Astrocyte (in vitro differentiated cells and primary cell): ENCODE data around the gene RASGRP1. TPM values are rescaled to one million over a fixed set of nuclear protein-coding genes. Genes with fewer than 3 reads are reported as not detected.

ENCODE experiments used
- DNase-seq: peaks from one replicate; pipeline ENCODE4 v3.0.0-alpha.2; 2010; ENCODE audit warnings: low read depth
- FAIRE-seq: peaks from 2 replicates; lab custom pipeline; 2011; peaks lifted over from hg19 to GRCh38; lab: Jason Lieb, UNC
- H2AFZ ChIP-seq: 2 replicates; pipeline ENCODE4 v1.6.0; 2012; ENCODE audit warnings: low read depth, low read length, inconsistent platforms
- H3K27ac ChIP-seq: 2 replicates; pipeline ENCODE4 v1.5.1; 2011; ENCODE audit warnings: low read depth, low read length, inconsistent platforms
- H3K27me3 ChIP-seq: 2 replicates; pipeline ENCODE4 v1.6.0; 2011; ENCODE audit warnings: low read length, inconsistent platforms; ENCODE audit not compliant: insufficient read depth
- H3K36me3 ChIP-seq: 2 replicates; pipeline ENCODE4 v1.5.1; 2011; ENCODE audit warnings: low read length, inconsistent platforms; ENCODE audit not compliant: insufficient read depth
- H3K4me1 ChIP-seq: 2 replicates; pipeline ENCODE4 v1.5.1; 2011; ENCODE audit warnings: low read length, inconsistent platforms; ENCODE audit not compliant: insufficient read depth
- H3K4me2 ChIP-seq: 2 replicates; pipeline ENCODE4 v1.6.0; 2012; ENCODE audit warnings: low read length, inconsistent platforms
- H3K4me3 ChIP-seq: 2 replicates; pipeline ENCODE4 v1.5.1; 2011; ENCODE audit warnings: low read depth, mild to moderate bottlenecking, low read length, inconsistent platforms; ENCODE audit not compliant: insufficient read depth
- H3K79me2 ChIP-seq: 2 replicates; pipeline ENCODE4 v1.6.0; 2012; ENCODE audit warnings: mild to moderate bottlenecking, low read length, inconsistent platforms; ENCODE audit not compliant: insufficient read depth
- H3K9ac ChIP-seq: 2 replicates; pipeline ENCODE4 v1.6.0; 2012; ENCODE audit warnings: mild to moderate bottlenecking, low read length, inconsistent platforms
- H3K9me3 ChIP-seq: 2 replicates; pipeline ENCODE4 v1.5.1; 2012; ENCODE audit warnings: low read depth, mild to moderate bottlenecking, low read length, inconsistent platforms; ENCODE audit not compliant: insufficient read depth
- H4K20me1 ChIP-seq: 2 replicates; pipeline ENCODE4 v1.6.0; 2012; ENCODE audit warnings: low read length, inconsistent platforms; ENCODE audit not compliant: insufficient read depth
- H3K27ac Mint-ChIP-seq: one replicate; pipeline ENCODE4 v1.8.0; 2021; ENCODE audit warnings: mild to moderate bottlenecking, mixed read lengths; ENCODE audit not compliant: unreplicated experiment
- H3K27me3 Mint-ChIP-seq: one replicate; pipeline ENCODE4 v1.8.0; 2021; ENCODE audit warnings: low read depth, mixed read lengths; ENCODE audit not compliant: unreplicated experiment
- H3K36me3 Mint-ChIP-seq: one replicate; pipeline ENCODE4 v1.8.0; 2021; ENCODE audit warnings: low read depth, mixed read lengths; ENCODE audit not compliant: unreplicated experiment
- H3K4me1 Mint-ChIP-seq: one replicate; pipeline ENCODE4 v1.8.0; 2021; ENCODE audit warnings: low read depth, mixed read lengths; ENCODE audit not compliant: unreplicated experiment
- H3K4me3 Mint-ChIP-seq: one replicate; pipeline ENCODE4 v1.8.0; 2021; ENCODE audit warnings: mild to moderate bottlenecking, moderate library complexity, mixed read lengths; ENCODE audit not compliant: unreplicated experiment
- H3K9me3 Mint-ChIP-seq: one replicate; pipeline ENCODE4 v1.8.0; 2021; ENCODE audit warnings: mild to moderate bottlenecking, mixed read lengths; ENCODE audit not compliant: unreplicated experiment
- EZH2 ChIP-seq: IDR thresholded peaks from 2 replicates; pipeline ENCODE4 v1.6.1; 2012; ENCODE audit warnings: mild to moderate bottlenecking, low read length, inconsistent platforms; ENCODE audit not compliant: insufficient read depth
- total RNA-seq: library from RNA; stranded (reverse); gene quantifications from 2 replicates; pipeline ENCODE4 v1.2.1, GENCODE V29; 2021
- TF ChIP-seq, protein P1 (sequence below): IDR thresholded peaks from 2 replicates; pipeline ENCODE4 v1.5.1; 2011; ENCODE audit warnings: low read depth, mild to moderate bottlenecking, inconsistent platforms, low read length, moderate library complexity; ENCODE audit not compliant: insufficient read depth

Gene RASGRP1
- total RNA-seq, 1 donor from 2014 or later = 1.4 TPM

DNA sequence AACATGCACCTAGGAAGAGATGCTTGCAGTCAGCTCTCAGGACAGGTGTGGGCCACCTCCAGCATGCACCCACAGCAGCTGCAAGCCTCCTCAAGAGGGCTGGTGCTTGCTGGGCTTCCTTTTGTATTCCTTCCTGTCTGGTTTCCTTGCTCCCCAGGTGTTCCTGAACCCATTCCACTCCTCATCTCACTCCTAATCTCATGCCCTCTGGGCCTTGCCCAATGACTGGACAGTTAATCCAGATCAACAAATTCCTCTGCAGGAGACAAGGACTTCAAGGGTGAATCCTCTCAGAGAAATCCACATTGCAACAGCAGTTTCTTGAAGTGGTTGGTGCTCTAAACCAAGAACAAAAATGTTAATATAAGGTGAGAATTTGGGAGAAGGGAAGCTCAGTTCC is 30.7 kb downstream of the RASGRP1 start:
- H3K9me3 Mint-ChIP-seq = peaks cover 3% of the 10 kb centered on the region

DNA sequence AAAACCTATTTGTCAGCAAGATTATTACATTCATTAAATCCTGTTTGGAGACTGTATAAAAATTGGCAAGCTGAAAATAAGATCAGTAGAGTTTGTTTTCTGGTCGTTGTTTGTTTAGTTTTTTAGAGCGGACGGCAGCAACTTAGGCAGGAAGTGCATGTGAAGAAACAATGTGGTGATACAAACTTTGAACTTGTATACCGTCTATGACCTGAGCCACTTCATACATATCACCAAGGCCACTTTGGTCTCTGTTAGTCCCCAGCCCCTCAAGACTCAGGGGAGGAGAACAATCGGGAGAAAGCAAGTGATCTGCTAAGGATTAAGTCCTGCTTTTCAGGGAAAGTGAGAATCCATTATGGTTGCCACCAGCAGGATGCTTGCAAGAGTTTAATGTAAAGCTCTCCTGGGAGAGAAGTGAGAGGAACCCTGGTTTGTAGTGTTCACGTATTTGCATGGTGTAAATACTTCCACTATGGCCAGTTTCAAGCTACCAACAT is 31.1 kb downstream of the RASGRP1 start:
- no peak overlapping the region for H3K9ac ChIP-seq
- Mint-ChIP-seq H3K27me3 (no peaks in the 10 kb centered on the region), H3K27ac (no peak overlapping the region), H3K4me3 (no peak overlapping the region), H3K36me3 (no peaks in the 10 kb centered on the region), H3K9me3 (peaks cover 3% of the 10 kb centered on the region), H3K4me1 (peaks cover 21% of the 10 kb centered on the region)
- H3K79me2 ChIP-seq = no peaks in the 10 kb centered on the region
- no peak for FAIRE-seq
- H3K4me3 ChIP-seq = no peak overlapping the region
- DNase-seq = no peak
- H3K4me1 ChIP-seq = peaks cover 14% of the 10 kb centered on the region
- H3K27me3 ChIP-seq = no peaks in the 10 kb centered on the region
- no peak overlapping the region for H2AFZ ChIP-seq
- H3K36me3 ChIP-seq = no peaks in the 10 kb centered on the region
- no peaks in the 10 kb centered on the region for H3K9me3 ChIP-seq
- no peak overlapping the region for H3K27ac ChIP-seq
- no peaks in the 10 kb centered on the region for H4K20me1 ChIP-seq
- no peak overlapping the region for H3K4me2 ChIP-seq
- TF ChIP-seq, protein P1, sequence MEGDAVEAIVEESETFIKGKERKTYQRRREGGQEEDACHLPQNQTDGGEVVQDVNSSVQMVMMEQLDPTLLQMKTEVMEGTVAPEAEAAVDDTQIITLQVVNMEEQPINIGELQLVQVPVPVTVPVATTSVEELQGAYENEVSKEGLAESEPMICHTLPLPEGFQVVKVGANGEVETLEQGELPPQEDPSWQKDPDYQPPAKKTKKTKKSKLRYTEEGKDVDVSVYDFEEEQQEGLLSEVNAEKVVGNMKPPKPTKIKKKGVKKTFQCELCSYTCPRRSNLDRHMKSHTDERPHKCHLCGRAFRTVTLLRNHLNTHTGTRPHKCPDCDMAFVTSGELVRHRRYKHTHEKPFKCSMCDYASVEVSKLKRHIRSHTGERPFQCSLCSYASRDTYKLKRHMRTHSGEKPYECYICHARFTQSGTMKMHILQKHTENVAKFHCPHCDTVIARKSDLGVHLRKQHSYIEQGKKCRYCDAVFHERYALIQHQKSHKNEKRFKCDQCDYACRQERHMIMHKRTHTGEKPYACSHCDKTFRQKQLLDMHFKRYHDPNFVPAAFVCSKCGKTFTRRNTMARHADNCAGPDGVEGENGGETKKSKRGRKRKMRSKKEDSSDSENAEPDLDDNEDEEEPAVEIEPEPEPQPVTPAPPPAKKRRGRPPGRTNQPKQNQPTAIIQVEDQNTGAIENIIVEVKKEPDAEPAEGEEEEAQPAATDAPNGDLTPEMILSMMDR = no peak
- TF ChIP-seq EZH2 = no peak

More for the DNA sequence above, 30.7 kb downstream of the RASGRP1 start:
- H3K9ac ChIP-seq = no peak overlapping the region
- H2AFZ ChIP-seq = no peak overlapping the region
- DNase-seq (no peak), FAIRE-seq (no peak)
- no peaks in the 10 kb centered on the region for H3K9me3 ChIP-seq
- H3K79me2 ChIP-seq = no peaks in the 10 kb centered on the region
- H3K27me3 Mint-ChIP-seq = no peaks in the 10 kb centered on the region
- TF ChIP-seq, protein P1 = no peak
- no peak for TF ChIP-seq EZH2
- H3K27me3 ChIP-seq = no peaks in the 10 kb centered on the region
- H4K20me1 ChIP-seq = no peaks in the 10 kb centered on the region
- H3K27ac Mint-ChIP-seq = no peak overlapping the region
- peaks cover 14% of the 10 kb centered on the region for H3K4me1 ChIP-seq
- peaks cover 19% of the 10 kb centered on the region for H3K4me1 Mint-ChIP-seq
- H3K36me3 ChIP-seq = no peaks in the 10 kb centered on the region
- H3K4me3 Mint-ChIP-seq = no peak overlapping the region
- no peak overlapping the region for H3K4me2 ChIP-seq
- H3K4me3 ChIP-seq = no peak overlapping the region
- H3K36me3 Mint-ChIP-seq = no peaks in the 10 kb centered on the region
- no peak overlapping the region for H3K27ac ChIP-seq

DNA sequence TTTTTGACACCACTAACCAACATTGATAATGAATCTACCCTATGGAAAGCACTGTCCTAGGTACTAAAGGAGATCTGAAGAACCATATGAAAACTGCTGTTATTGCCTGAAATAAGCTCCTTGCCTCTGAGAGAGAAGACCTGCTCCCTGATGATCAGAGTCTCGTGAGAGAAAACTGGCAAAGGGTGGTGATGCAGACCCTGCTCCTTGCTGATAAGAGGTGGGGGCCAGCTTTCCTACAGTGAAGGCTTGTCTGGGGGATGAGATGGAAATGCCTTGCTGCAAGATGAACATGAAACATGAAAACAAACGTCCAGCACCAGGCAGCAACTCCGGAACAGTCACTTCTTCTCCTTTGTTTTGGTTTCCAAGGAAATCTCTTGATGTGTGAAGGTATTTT is 31.9 kb downstream of the RASGRP1 start:
- H3K4me1 ChIP-seq = peaks cover 18% of the 10 kb centered on the region
- Mint-ChIP-seq H3K9me3 (no peaks in the 10 kb centered on the region), H3K4me3 (no peak overlapping the region), H3K36me3 (no peaks in the 10 kb centered on the region), H3K27ac (no peak overlapping the region), H3K4me1 (peaks cover 24% of the 10 kb centered on the region), H3K27me3 (no peaks in the 10 kb centered on the region)
- no peaks in the 10 kb centered on the region for H3K79me2 ChIP-seq
- H3K27ac ChIP-seq = no peak overlapping the region
- FAIRE-seq = no peak
- H4K20me1 ChIP-seq = no peaks in the 10 kb centered on the region
- H3K9ac ChIP-seq = no peak overlapping the region
- TF ChIP-seq EZH2 = no peak
- TF ChIP-seq, protein P1 = no peak
- DNase-seq = no peak
- H3K36me3 ChIP-seq = no peaks in the 10 kb centered on the region
- H3K27me3 ChIP-seq = no peaks in the 10 kb centered on the region
- no peak overlapping the region for H3K4me3 ChIP-seq
- H2AFZ ChIP-seq = no peak overlapping the region
- no peak overlapping the region for H3K4me2 ChIP-seq
- H3K9me3 ChIP-seq = no peaks in the 10 kb centered on the region
